Measurements from ENCODE around the gene PPEF2.

The PPEF2 gene

DNA sequence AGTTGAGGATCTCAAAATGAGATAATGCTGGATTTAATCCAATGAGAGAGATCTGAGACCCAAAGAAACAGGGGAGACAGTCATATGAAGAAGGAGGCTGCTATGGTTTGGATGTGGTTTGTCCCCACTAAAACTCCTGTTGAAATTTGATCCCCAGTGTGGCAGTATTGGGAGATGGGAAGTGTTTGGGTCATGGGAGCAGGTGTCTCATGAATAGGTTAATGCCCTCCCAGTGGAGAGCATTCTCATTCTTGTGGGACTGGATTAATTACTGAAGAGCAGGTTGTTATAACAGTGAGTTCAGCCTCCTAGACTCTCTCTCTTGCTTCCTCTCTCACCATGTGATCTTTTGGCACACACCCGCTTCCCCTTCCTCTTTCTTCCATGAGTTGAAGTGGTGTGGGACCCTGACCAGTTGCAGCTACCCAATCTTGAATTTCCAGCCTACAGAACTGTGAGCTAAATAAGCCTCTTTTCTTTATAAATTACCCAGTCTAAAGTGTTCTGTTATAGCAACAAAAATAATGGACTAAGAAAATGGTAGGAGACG, 70.3 kb downstream of the PPEF2 start:
- Histone ChIP-seq H2AFZ (ENCODE audit: low read length) (peak overlapping the region; percentile 78), H3K4me3 (ENCODE audit: low read length, poor library complexity, severe bottlenecking) (no peak overlapping the region), H3K9me2 (replicated peaks; ENCODE audit: low read depth, low read length) (no peaks in the 10 kb centered on the region), H3K4me2 (ENCODE audit: low read depth, low read length, poor library complexity, severe bottlenecking) (no peak overlapping the region), H3K79me2 (ENCODE audit: insufficient read depth, low read length) (no peaks in the 10 kb centered on the region), H3K9ac (ENCODE audit: low read depth, low read length, poor library complexity, severe bottlenecking) (no peak overlapping the region), H3F3A (ENCODE audit: low read depth) (no peaks in the 10 kb centered on the region), H3K27me3 (ENCODE audit: insufficient read depth, low read length, poor library complexity, severe bottlenecking) (no peaks in the 10 kb centered on the region), H3K9me3 (ENCODE audit: insufficient read depth, low read depth, low read length) (no peaks in the 10 kb centered on the region), H3K36me3 (ENCODE audit: insufficient read depth, low read length) (no peaks in the 10 kb centered on the region), H3K4me1 (ENCODE audit: insufficient read depth, low read length, poor library complexity, severe bottlenecking) (no peaks in the 10 kb centered on the region), H4K20me1 (ENCODE audit: insufficient read depth, low read length, poor library complexity, severe bottlenecking) (no peaks in the 10 kb centered on the region)
- no peak for TF ChIP-seq CTCF (conservative IDR thresholded peaks at IDR 0.05; ENCODE audit: low read length)
- no peak for TF ChIP-seq EZH2phosphoT487 (IDR thresholded peaks at IDR 0.05; ENCODE audit: borderline replicate concordance)

- Histone ChIP-seq H3K79me2 (ENCODE audit: insufficient read depth, low read length) (no peaks in the 10 kb centered on the region), H3K36me3 (ENCODE audit: insufficient read depth, low read length) (no peaks in the 10 kb centered on the region), H2AFZ (ENCODE audit: low read length) (no peak overlapping the region), H3K9me3 (ENCODE audit: insufficient read depth, low read depth, low read length) (no peaks in the 10 kb centered on the region), H3F3A (ENCODE audit: low read depth) (no peaks in the 10 kb centered on the region), H4K20me1 (ENCODE audit: insufficient read depth, low read length, poor library complexity, severe bottlenecking) (no peaks in the 10 kb centered on the region), H3K9ac (ENCODE audit: low read depth, low read length, poor library complexity, severe bottlenecking) (no peak overlapping the region), H3K9me2 (replicated peaks; ENCODE audit: low read depth, low read length) (no peaks in the 10 kb centered on the region), H3K27me3 (ENCODE audit: insufficient read depth, low read length, poor library complexity, severe bottlenecking) (no peaks in the 10 kb centered on the region), H3K4me3 (ENCODE audit: low read length, poor library complexity, severe bottlenecking) (no peak overlapping the region), H3K4me1 (ENCODE audit: insufficient read depth, low read length, poor library complexity, severe bottlenecking) (no peaks in the 10 kb centered on the region), H3K4me2 (ENCODE audit: low read depth, low read length, poor library complexity, severe bottlenecking) (no peak overlapping the region)
- TF ChIP-seq CTCF (conservative IDR thresholded peaks at IDR 0.05; ENCODE audit: low read length) (no peak), EZH2phosphoT487 (IDR thresholded peaks at IDR 0.05; ENCODE audit: borderline replicate concordance) (no peak)
Measured at GRCh38 chr4:75830906-75831305, 71.3 kb downstream of the PPEF2 start.

DNA sequence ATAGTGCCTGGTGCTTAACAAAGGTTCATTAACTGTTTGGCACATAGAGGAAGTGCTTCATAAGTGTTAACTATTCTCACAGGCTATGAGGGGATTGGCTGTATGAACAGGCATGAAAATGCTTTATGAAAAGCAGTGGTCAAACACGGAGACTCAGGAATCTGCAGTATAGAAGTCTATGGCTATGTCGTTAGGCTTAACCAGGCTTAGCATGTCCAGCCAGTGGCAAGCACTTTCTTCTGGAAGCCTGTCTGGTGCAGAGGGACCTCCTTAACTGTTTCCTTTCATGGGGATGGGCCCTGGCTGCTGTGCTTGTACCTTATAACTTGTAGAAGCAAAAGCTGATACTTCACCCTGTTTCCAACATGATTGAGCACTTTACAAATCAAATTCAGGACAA, 78.4 kb downstream of the PPEF2 start:
- no peak for TF ChIP-seq EZH2phosphoT487 (IDR thresholded peaks at IDR 0.05; ENCODE audit: borderline replicate concordance)
- TF ChIP-seq CTCF (conservative IDR thresholded peaks at IDR 0.05; ENCODE audit: low read length), result no peak
- Histone ChIP-seq H3K4me1 (ENCODE audit: insufficient read depth, low read length, poor library complexity, severe bottlenecking) (no peaks in the 10 kb centered on the region), H3K9ac (ENCODE audit: low read depth, low read length, poor library complexity, severe bottlenecking) (no peak overlapping the region), H3K9me2 (replicated peaks; ENCODE audit: low read depth, low read length) (no peaks in the 10 kb centered on the region), H3K4me3 (ENCODE audit: low read length, poor library complexity, severe bottlenecking) (no peak overlapping the region), H3K36me3 (ENCODE audit: insufficient read depth, low read length) (no peaks in the 10 kb centered on the region), H3K4me2 (ENCODE audit: low read depth, low read length, poor library complexity, severe bottlenecking) (no peak overlapping the region), H3K9me3 (ENCODE audit: insufficient read depth, low read depth, low read length) (no peaks in the 10 kb centered on the region), H4K20me1 (ENCODE audit: insufficient read depth, low read length, poor library complexity, severe bottlenecking) (no peaks in the 10 kb centered on the region), H2AFZ (ENCODE audit: low read length) (peak overlapping the region; percentile 1; the same call in 1 of the 2 replicates), H3K27me3 (ENCODE audit: insufficient read depth, low read length, poor library complexity, severe bottlenecking) (no peaks in the 10 kb centered on the region), H3F3A (ENCODE audit: low read depth) (no peaks in the 10 kb centered on the region), H3K79me2 (ENCODE audit: insufficient read depth, low read length) (no peaks in the 10 kb centered on the region)
